Psoas muscle (tissue), 8 donors: ENCODE results near the gene C1orf122. TPM values are rescaled to one million over a fixed set of nuclear protein-coding genes. Genes with fewer than 3 reads are reported as not detected.
A peak's percentile ranks its signal among the peaks of the same experiment; 100 is the strongest.

Source experiments
- ATAC-seq, 4 donors: fragments of 200-7000 bp; cut with Tn5 transposase; one replicate each; pipeline ENCODE4 v1.9.1; 2020; ENCODE audit warnings: moderate library complexity in 3 of 4, mild to moderate bottlenecking in 2 of 4
- DNase-seq, 2 donors: peaks; one replicate each; pipeline ENCODE4 v3.0.0-alpha.2; 2020
- H3K27ac ChIP-seq: fragments of 200-600 bp; one replicate; pipeline ENCODE4 v1.8.0; 2022
- H3K27me3 ChIP-seq, 3 donors: fragments of 200-600 bp in 1 of 3; one replicate each; pipeline versions ENCODE4 v1.6.1 to v1.8.0; 2013 to 2022; ENCODE audit warnings: low read length in 2 of 3, mild to moderate bottlenecking in 2 of 3, moderate library complexity in 1 of 3; ENCODE audit not compliant: insufficient read depth in 3 of 3
- H3K36me3 ChIP-seq, 2 donors: fragments of 200-600 bp in 1 of 2; one replicate each; pipeline versions ENCODE4 v1.6.1 to v1.8.0; 2013 to 2022; ENCODE audit warnings: low read depth in 1 of 2, mild to moderate bottlenecking in 1 of 2, moderate library complexity in 1 of 2; ENCODE audit not compliant: insufficient read depth in 1 of 2
- H3K4me1 ChIP-seq: fragments of 200-600 bp; one replicate; pipeline ENCODE4 v1.8.0; 2022
- H3K4me3 ChIP-seq: fragments of 200-600 bp; one replicate; pipeline ENCODE4 v1.8.0; 2022; ENCODE audit warnings: mild to moderate bottlenecking
- H3K9me3 ChIP-seq: fragments of 200-600 bp; one replicate; pipeline ENCODE4 v1.8.0; 2022
- CTCF ChIP-seq: fragments of 200-600 bp; IDR thresholded peaks from one replicate; pipeline ENCODE4 v1.8.0; 2022; ENCODE audit warnings: antibody characterized with exemption
- WGBS, 3 donors: extraction: QIAGEN DNeasy Blood & Tissue Kit; methylation state at CpG; one replicate each; pipeline versions ENCODE4 v1.1.6 to v1.1.7; 2013; 5-methylcytosine and 5-hydroxymethylcytosine counted together
- intact Hi-C, 2 donors: fragments of 100-400 bp; cut with DNase I; formaldehyde crosslinking; loops; one replicate each; pipeline versions ENCODE4 v1.11.0 to v1.14.2; 2022
- polyA plus RNA-seq, 3 donors: library from polyadenylated mRNA; stranded (reverse); fragments of 200-250 nt; gene quantifications; one replicate each; pipeline ENCODE4 v1.2.3, GENCODE V29; 2013
- total RNA-seq, 4 donors: library from RNA; stranded (reverse); fragmentation: NEBNext Ultra II Directional in 2 of 4; extraction: Animal tissue kit (Norgen Biotek cat#: 25700) in 2 of 4; gene quantifications; one replicate each; pipeline versions ENCODE4 v1.2.1 to v1.2.4, GENCODE V29; 2021 to 2023
- donor health status: healthy with polysubstance abuse.
- donor health status: DM: no; HTN: no; CAD: no; lungs with moderate emphysema.
- donor health status: Bipolar disorder and iron deficiency.
- donor health status: healthy.
- donor health status: DM: yes; HTN: yes; CAD: no.
- donor health status: DM: no; HTN: no; CAD: no.
- donor health status: DM: no; HTN: no; CAD: no.
- donor health status: DM: yes; HTN: yes; CAD: no.

C1orf122 gene
- total and polyA plus RNA-seq, 7 donors: 26.6 to 109 (median 32.1) TPM

DNA sequence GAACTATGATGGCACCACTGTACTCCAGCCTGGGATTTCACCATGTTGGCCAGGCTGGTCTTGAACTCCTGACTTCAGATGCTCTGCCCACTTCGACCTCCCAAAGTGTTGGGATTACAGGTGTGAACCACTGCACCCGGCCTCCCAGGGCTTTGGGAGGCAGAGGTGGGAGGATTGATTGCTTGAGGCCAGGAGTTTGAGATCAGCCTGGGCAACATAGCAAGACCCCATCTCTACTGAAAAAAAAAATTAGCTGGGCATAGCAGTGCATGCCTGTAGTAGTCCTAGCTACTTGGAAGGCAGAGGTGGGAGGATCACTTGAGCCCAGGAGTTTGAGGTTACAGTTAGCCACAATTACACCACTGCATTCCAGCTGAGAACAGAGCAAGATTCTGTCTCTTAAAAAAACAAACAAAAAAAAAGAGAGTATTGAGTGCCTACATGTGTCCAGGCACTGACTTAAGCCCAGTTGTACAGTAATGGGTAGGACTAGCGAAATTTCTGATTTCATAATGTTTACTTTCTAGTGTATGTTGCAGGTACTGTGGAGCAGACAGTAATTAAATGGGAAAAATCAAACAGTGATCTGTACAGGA, 9.7 kb upstream of the C1orf122 start:
- Histone ChIP-seq H3K36me3 (peaks cover 0 to 44% of the 10 kb centered on the region in 2 donors), H3K27me3 (no peaks in the 10 kb centered on the region), H3K9me3 (no peaks in the 10 kb centered on the region), H3K4me1 (peaks cover 16% of the 10 kb centered on the region), H3K27ac (no peak overlapping the region), H3K4me3 (no peak overlapping the region)
- ATAC-seq (no peak), DNase-seq (no peak)
- intact Hi-C loops: no loop called here
- no peak for TF ChIP-seq CTCF
- 92 to 94% (median 93%) methylated on average over 3 of the region's 3 CpGs for WGBS, 3 donors

DNA sequence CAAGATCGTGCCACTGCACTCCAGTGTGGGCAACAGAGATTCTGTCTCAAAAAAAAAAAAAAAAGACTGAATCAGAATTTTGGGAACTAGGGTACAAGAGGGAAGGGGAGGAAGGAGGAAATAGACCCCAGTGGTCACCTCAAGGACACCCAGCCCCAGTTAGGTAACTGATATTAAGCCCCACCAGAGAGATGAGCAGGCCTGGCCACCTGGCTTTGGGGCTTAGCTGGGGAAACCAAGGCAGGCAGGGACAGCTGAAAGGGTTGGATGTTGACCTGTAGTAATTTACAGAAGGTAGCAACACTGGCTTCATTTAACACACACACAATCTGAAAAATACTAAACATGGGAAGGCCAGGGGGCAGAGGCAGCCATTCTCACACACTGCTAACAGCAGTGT, 5.2 kb upstream of the C1orf122 start:
- DNase-seq (no peak), ATAC-seq (no peak)
- Histone ChIP-seq H3K36me3 (peaks cover 5 to 79% of the 10 kb centered on the region in 2 donors), H3K27me3 (no peaks in the 10 kb centered on the region), H3K4me1 (peaks cover 8% of the 10 kb centered on the region), H3K9me3 (no peaks in the 10 kb centered on the region), H3K4me3 (no peak overlapping the region), H3K27ac (no peak overlapping the region)
- intact Hi-C loops: loop anchor here in 1 of 2 donors (10.0 kb wide), 2 partner anchors 108 to 208 kb away; partner anchors contain the start of genes CDCA8 and GNL2
- WGBS, 3 donors: 86 to 93% (median 88%) methylated on average over 1 of the region's 1 CpG
- TF ChIP-seq CTCF: no peak

GRCh38 chr1:37807220-37807554, 403 bp upstream of the C1orf122 start:
- intact Hi-C loops: loop anchor here (5.0 to 10.0 kb wide), 3 partner anchors 112 to 212 kb away; partner anchors contain the start of genes CDCA8 (in 2 of the 2) and GNL2 (in 1 of the 2)
- Histone ChIP-seq H3K9me3 (no peaks in the 10 kb centered on the region), H3K4me3 (peak overlapping the region; percentile 88), H3K4me1 (peaks cover 19% of the 10 kb centered on the region), H3K27me3 (no peaks in the 10 kb centered on the region), H3K36me3 (peaks cover 5 to 56% of the 10 kb centered on the region in 2 donors), H3K27ac (peak overlapping the region; percentile 93)
- 7 to 9% (median 8%) methylated on average over 9 of the region's 9 CpGs for WGBS, 3 donors
- ATAC-seq: no peak
- TF ChIP-seq CTCF: no peak
- DNase-seq: no peak

DNA sequence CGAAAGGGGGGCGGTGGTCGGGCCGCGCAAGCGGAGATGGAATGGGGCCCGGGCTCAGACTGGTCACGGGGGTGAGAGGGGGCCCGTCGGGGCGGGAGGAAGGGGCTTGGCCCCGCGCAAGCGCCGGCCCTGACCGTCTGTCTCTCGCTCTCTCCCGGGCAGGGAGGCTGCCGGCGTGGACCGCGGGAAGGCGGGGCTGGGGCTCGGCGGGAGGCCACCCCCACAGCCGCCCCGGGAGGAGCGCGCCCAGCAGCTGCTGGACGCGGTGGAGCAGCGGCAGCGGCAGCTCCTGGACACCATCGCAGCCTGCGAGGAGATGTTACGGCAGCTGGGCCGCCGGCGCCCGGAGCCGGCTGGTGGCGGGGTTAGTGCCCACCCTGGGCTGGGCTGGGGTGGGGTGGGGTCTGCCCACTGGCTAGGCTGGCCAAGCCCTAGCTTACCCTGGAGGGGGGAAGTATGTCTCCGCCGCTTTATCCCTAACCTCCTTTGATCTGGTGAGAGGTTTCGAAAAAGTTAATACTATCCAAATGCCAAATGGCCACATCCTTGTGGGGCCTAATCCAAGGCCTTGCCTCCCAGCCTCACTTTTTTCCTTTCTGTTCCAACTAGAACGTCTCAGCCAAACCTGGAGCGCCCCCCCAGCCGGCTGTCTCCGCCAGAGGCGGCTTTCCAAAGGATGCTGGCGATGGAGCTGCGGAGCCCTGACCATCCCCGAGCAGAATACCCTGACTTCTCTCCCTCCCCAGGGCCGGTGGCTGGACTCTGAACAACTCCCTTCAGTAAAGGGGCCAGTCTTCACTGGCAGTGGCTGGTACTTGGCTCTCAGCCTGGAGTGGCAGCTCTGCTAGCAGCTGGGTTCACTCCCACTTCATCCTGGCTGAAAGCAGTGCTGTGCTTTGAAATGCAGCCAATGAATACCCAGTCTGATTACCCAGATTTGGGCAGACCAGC, 1.1 kb downstream of the C1orf122 start:
- Histone ChIP-seq H3K4me1 (peaks cover 19% of the 10 kb centered on the region), H3K27me3 (no peaks in the 10 kb centered on the region), H3K36me3 (peaks cover 2 to 42% of the 10 kb centered on the region in 2 donors), H3K9me3 (no peaks in the 10 kb centered on the region), H3K4me3 (peak overlapping the region; percentile 88), H3K27ac (peak overlapping the region; percentile 93)
- DNase-seq (peak; percentile 76 to 87), ATAC-seq (peak; percentile 81 to 89 (median 86))
- no peak for TF ChIP-seq CTCF
- WGBS, 3 donors: 0 to 2% (median 1%) methylated on average over 35 to 54 of the region's 54 CpGs
- intact Hi-C loops: loop anchor here (2.0 to 10.0 kb wide), 4 partner anchors 50 to 214 kb away; partner anchors contain the start of genes CDCA8 (in 2 of the 2), GNL2 (in 1 of the 2) and MTF1 (in 1 of the 2)
